ENCODE results near the gene BORCS5. TPM values are rescaled to one million over a fixed set of nuclear protein-coding genes. Genes with fewer than 3 reads are reported as not detected.

The BORCS5 gene
- total RNA-seq, 2 donors from 2014 or later: 9.7 to 26.8 TPM

- no peaks in the 10 kb centered on the region for H3K4me1 ChIP-seq (replicated peaks)
- no peaks in the 10 kb centered on the region for H3K27me3 ChIP-seq (replicated peaks; ENCODE audit: insufficient read depth)
- H3K36me3 ChIP-seq: no peaks in the 10 kb centered on the region
- TF ChIP-seq CTCF (IDR thresholded peaks at IDR 0.05) (no peak), POLR2AphosphoS5 (IDR thresholded peaks at IDR 0.05) (no peak), POLR2A (IDR thresholded peaks at IDR 0.05) (no peak)
- H3K4me3 ChIP-seq: no peak overlapping the region
- DNase-seq (ENCODE audit: low spot score): no peak
- intact Hi-C loops (cut with DNase I): loop anchor here (5.0 kb wide), 1 partner anchor 56 kb away; the partner anchor contains the start of gene LRP6
- no peak overlapping the region for H3K27ac ChIP-seq
- no peaks in the 10 kb centered on the region for H3K9me3 ChIP-seq
- WGBS: 57% methylated on average over 9 of the region's 9 CpGs
Measured at GRCh38 chr12:12323591-12323990, 33.3 kb upstream of the BORCS5 start.

DNA sequence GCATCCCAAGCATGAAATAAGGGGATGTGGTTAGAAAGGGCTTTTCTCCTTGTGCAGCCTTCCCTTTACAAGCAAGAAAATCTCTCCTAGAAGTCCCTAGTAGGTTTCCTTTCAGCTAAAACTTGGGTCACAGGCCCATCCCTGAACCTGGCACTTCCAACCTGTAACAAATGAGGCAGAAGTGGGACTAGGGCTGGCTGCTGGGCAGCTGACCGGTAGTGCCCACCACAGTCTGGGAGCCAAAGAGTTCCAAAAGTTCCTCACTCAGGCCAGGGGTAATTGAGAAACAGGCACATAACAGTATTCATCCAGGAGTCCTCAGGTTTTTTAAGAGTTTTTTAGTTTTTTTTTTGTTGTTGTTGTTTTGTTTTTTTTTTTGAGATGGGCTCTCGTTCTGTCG is 30.6 kb upstream of the BORCS5 start:
- 94% methylated on average over 3 of the region's 3 CpGs for WGBS
- no peak for TF ChIP-seq POLR2A (IDR thresholded peaks at IDR 0.05)
- Histone ChIP-seq H3K27ac (no peak overlapping the region), H3K36me3 (no peaks in the 10 kb centered on the region), H3K4me1 (replicated peaks) (no peaks in the 10 kb centered on the region), H3K9me3 (no peaks in the 10 kb centered on the region), H3K27me3 (replicated peaks; ENCODE audit: insufficient read depth) (no peaks in the 10 kb centered on the region), H3K4me3 (no peak overlapping the region)
- intact Hi-C loops (cut with DNase I): loop anchor here (2.0 to 5.0 kb wide), 2 partner anchors 243 to 744 kb away; no protein-coding TSS in a partner anchor
- no peak for DNase-seq (ENCODE audit: low spot score)

GRCh38 chr12:12327802-12328201 is 29.1 kb upstream of the BORCS5 start:
- H3K4me1 ChIP-seq (replicated peaks): no peaks in the 10 kb centered on the region
- no peaks in the 10 kb centered on the region for H3K36me3 ChIP-seq
- no peak for TF ChIP-seq POLR2A (IDR thresholded peaks at IDR 0.05)
- peak; percentile 6 for TF ChIP-seq POLR2AphosphoS5 (IDR thresholded peaks at IDR 0.05)
- peak in 3 of 4 experiments; percentile 60 to 72 (median 68) for TF ChIP-seq CTCF (IDR thresholded peaks at IDR 0.05)
- intact Hi-C loops (cut with DNase I): loop anchor here (2.0 to 5.0 kb wide), 2 partner anchors 245 to 746 kb away; no protein-coding TSS in a partner anchor
- whole genome bisulfite sequencing: 3% methylated on average over 1 of the region's 1 CpG
- DNase-seq (ENCODE audit: low spot score): peak; percentile 35
- H3K4me3 ChIP-seq: no peak overlapping the region
- H3K27ac ChIP-seq: no peak overlapping the region
- H3K27me3 ChIP-seq (replicated peaks; ENCODE audit: insufficient read depth): no peaks in the 10 kb centered on the region
- H3K9me3 ChIP-seq: no peaks in the 10 kb centered on the region

DNA sequence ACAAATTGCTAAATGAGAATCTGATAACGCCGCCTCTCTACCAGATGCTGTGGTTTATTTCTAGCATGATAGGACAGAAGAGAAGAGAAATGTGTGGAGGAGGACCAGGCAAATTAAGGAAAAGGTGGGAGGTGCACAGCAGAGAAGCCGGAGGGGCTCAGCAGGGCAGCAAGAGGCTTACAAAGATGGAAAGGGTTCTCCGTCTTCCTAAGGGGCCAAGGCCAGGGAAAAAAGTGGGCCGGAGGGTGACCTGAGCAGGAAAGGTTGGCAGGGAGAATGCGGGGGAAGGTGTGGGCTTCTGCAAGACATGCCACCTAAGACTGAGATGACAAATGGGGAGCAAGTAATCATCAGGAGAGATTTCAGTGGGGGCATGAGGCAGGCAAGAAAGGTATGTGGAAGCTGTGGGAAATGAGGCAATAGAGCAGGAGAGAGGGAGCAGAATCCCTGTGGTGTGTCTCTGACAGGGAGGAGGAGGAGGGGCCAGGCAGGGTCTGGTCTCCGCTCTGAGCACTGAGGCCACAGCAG is 25.6 kb upstream of the BORCS5 start:
- Histone ChIP-seq H3K27me3 (replicated peaks; ENCODE audit: insufficient read depth) (no peaks in the 10 kb centered on the region), H3K36me3 (no peaks in the 10 kb centered on the region), H3K4me1 (replicated peaks) (peaks cover 5% of the 10 kb centered on the region), H3K9me3 (no peaks in the 10 kb centered on the region), H3K4me3 (no peak overlapping the region), H3K27ac (peak overlapping the region in 1 of 2 donors; percentile 33)
- DNase-seq (ENCODE audit: low spot score): no peak
- 88% methylated on average over 7 of the region's 7 CpGs for WGBS
- intact Hi-C loops (cut with DNase I): loop anchor here (10.0 kb wide), 1 partner anchor 687 kb away; the partner anchor contains the start of gene ETV6
- TF ChIP-seq CTCF (IDR thresholded peaks at IDR 0.05): no peak
- TF ChIP-seq POLR2A (IDR thresholded peaks at IDR 0.05): no peak
- TF ChIP-seq POLR2AphosphoS5 (IDR thresholded peaks at IDR 0.05): no peak

DNA sequence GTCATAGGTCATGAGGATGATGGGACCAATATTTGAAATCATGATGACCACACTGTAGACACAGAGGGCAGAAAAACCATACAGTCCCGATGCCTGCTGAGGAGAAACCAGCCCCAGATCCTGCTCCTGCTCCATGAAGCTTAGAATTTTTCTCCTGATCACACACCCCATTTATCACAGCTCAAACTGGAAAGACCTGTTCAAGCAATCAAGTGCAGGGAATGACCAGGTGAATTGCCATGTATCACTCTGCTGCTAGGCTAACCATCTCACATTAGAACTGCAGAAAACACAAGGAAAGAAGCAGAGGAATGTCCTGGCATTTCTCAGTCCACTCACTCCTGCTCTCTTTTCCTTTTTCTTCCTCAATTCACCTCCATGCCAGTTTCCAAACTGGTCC is 25.0 kb upstream of the BORCS5 start:
- Histone ChIP-seq H3K27me3 (replicated peaks; ENCODE audit: insufficient read depth) (no peaks in the 10 kb centered on the region), H3K9me3 (no peaks in the 10 kb centered on the region), H3K27ac (peak overlapping the region; percentile 11 to 33), H3K4me3 (no peak overlapping the region), H3K4me1 (replicated peaks) (peaks cover 5% of the 10 kb centered on the region), H3K36me3 (no peaks in the 10 kb centered on the region)
- intact Hi-C loops (cut with DNase I): loop anchor here (10.0 kb wide), 1 partner anchor 687 kb away; the partner anchor contains the start of gene ETV6
- 40% methylated on average over 1 of the region's 1 CpG for WGBS
- no peak for TF ChIP-seq CTCF (IDR thresholded peaks at IDR 0.05)
- peak; percentile 55 for TF ChIP-seq POLR2AphosphoS5 (IDR thresholded peaks at IDR 0.05)
- no peak for TF ChIP-seq POLR2A (IDR thresholded peaks at IDR 0.05)
- peak; percentile 32 for DNase-seq (ENCODE audit: low spot score)
